Frontal cortex (tissue), 4 donors: ENCODE data around the gene PRDM10. TPM values are rescaled to one million over a fixed set of nuclear protein-coding genes. Genes with fewer than 3 reads are reported as not detected.
"Not testable (repeated sequence)": the region's sequence is repeated elsewhere in the genome, so short reads cannot be mapped to it uniquely, and the experiment has no call there.

Experiments used
- DNase-seq, 2 donors: peaks; one replicate each; pipeline ENCODE4 v3.0.0; 2012; ENCODE audit warnings: low spot score in 2 of 2
- FAIRE-seq: peaks from 2 replicates; lab custom pipeline; 2012; peaks lifted over from hg19 to GRCh38; lab: Jason Lieb, UNC
- total RNA-seq: library from RNA; depleted of rRNA; stranded (reverse); fragments of >200 nt; gene quantifications from one replicate; pipeline ENCODE4 v1.2.3, GENCODE V29; 2014
- donor health status: control.
- donor health status: control.
- donor health status: control.

Gene PRDM10
- total RNA-seq, 1 donor from 2014 or later = 11.4 TPM

GRCh38 chr11:129928923-129929692 lies 73.5 kb downstream of the PRDM10 start:
- no peak for FAIRE-seq
- DNase-seq = no peak

- no peak for DNase-seq
- no peak for FAIRE-seq
These were observed 80.0 kb downstream of the PRDM10 start for GRCh38 chr11:129922674-129923073.

GRCh38 chr11:129918361-129918760 lies 84.3 kb downstream of the PRDM10 start:
- DNase-seq (no peak), FAIRE-seq (no peak)

- DNase-seq (no peak), FAIRE-seq (no peak)
These were observed 85.4 kb downstream of the PRDM10 start for GRCh38 chr11:129917231-129917630.

GRCh38 chr11:129911298-129911697 lies 91.3 kb downstream of the PRDM10 start:
- DNase-seq (no peak), FAIRE-seq (no peak)

GRCh38 chr11:129910360-129910759 lies 92.3 kb downstream of the PRDM10 start:
- FAIRE-seq (no peak), DNase-seq (no peak)

GRCh38 chr11:129905402-129905801 lies 97.2 kb downstream of the PRDM10 start:
- no peak for FAIRE-seq

GRCh38 chr11:129896062-129896461 lies 106.6 kb downstream of the PRDM10 start:
- DNase-seq (no peak), FAIRE-seq (no peak)

More at GRCh38 chr11:129905402-129905801, 97.2 kb downstream of the PRDM10 start:
- DNase-seq = no peak

GRCh38 chr11:129895126-129896041 lies 107.3 kb downstream of the PRDM10 start, which contains the start of gene NFRKB:
Gene NFRKB (minus strand): TSS chr11:129895578. CDS start chr11:129892849, 2,729 bp downstream.
- FAIRE-seq (no peak), DNase-seq (peak; percentile 95 to 98)

GRCh38 chr11:129894278-129895125 lies 108.1 kb downstream of the PRDM10 start:
- DNase-seq (peak in 1 of 2 donors; percentile 16), FAIRE-seq (no peak)

GRCh38 chr11:129888451-129888850 lies 114.2 kb downstream of the PRDM10 start:
- FAIRE-seq (no peak), DNase-seq (no peak)

GRCh38 chr11:129885381-129885780 lies 117.3 kb downstream of the PRDM10 start:
- DNase-seq = no peak
- FAIRE-seq = no peak

- no peak for FAIRE-seq
- DNase-seq = no peak
These were observed 118.1 kb downstream of the PRDM10 start for GRCh38 chr11:129884581-129884980.

GRCh38 chr11:129881570-129882170 lies 121.0 kb downstream of the PRDM10 start:
- DNase-seq (peak in 1 of 2 donors; percentile 23), FAIRE-seq (no peak)

GRCh38 chr11:129880311-129880710 lies 122.3 kb downstream of the PRDM10 start:
- DNase-seq = no peak
- FAIRE-seq = no peak

GRCh38 chr11:129871914-129872313 lies 130.7 kb downstream of the PRDM10 start:
- no peak for FAIRE-seq
- no peak for DNase-seq

- DNase-seq, FAIRE-seq: not testable (repeated sequence)
These were observed 134.0 kb downstream of the PRDM10 start for GRCh38 chr11:129868626-129869025.

- DNase-seq (no peak), FAIRE-seq (no peak)
These were observed 136.3 kb downstream of the PRDM10 start for GRCh38 chr11:129866311-129866710.

GRCh38 chr11:129865701-129866100 lies 136.9 kb downstream of the PRDM10 start:
- DNase-seq (no peak), FAIRE-seq (no peak)
